NCI-H748 (cell line): Measurements from ENCODE around the gene SHC3.

Experiments
- DNase-seq: peaks from one replicate; lab custom pipeline; 2025; ENCODE audit not compliant: unreplicated experiment; lab: John Stamatoyannopoulos, UW

The SHC3 gene

DNA sequence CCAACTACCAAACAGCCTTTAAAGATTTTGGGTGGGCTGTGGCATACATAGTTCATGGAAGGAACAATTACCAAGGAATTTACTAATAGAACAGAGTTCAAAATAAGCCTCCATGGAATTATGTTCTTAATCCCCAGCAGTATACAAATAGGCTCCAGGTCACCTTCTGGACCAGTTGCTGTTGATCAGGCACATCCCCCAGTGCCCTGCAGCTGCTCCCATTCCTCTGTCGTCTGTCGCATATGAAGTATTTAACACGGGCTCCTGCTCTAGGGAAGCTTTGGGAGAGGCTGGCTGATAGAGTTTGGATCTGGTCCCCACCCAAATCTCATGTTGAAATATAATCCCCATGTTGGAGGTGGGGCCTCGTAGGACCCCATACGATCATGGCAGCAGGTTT lies 17.8 kb downstream of the SHC3 start:
- DNase-seq, result no peak

DNA sequence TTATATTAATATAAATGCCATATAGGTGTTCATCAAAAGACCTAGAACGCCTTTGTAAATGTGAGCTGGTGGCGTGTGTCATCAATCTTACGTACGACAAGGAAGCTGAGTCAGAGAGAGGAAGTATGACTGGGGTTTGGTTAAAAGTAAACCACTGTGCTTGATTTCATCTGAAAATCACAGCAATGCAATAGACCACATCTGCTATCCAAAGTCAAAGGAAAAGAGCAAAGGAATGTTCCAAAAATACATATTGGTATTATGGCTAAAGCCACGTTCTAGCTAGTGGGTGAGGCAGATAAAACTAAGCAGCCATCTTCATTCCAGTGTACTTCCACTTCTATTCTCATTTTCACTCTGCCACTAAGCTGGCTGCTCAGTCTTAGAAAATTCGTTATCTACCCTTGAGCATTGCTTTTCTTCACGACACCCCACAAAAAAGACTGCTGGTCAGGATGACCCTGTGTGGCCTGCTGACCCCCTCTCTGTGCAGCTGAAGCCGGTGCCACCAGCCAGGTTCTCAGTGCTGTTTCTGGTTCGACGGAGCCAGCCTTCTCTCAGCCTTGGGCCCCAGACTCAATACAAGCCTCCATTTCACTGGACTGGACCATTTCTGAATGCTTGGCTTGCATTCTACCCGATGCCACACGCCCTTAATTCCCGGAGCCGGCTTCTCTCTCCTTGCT lies 23.8 kb downstream of the SHC3 start:
- no peak for DNase-seq

DNA sequence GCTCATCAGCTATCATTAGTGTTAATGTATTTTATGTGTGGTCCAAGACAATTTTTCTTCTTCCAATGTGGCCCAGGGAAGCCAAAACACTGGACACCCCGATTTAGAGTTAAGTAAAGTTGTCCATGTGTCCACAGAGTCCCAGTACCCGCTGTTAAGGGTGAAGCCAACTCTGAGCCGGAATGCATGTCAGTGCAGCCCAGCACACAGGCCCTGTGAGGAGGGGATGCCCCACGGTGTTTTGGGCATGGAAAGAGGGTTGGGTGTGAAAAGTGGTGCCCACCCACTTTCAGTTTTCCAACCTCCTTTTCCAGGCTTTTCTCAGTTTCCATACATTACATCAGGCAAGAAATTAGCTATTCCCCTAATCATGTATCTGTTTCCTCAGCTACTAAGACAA lies 24.4 kb downstream of the SHC3 start:
- DNase-seq, result no peak

GRCh38 chr9:89153232-89154017 lies 25.2 kb downstream of the SHC3 start:
- DNase-seq, result no peak

GRCh38 chr9:89149726-89150125 lies 28.9 kb downstream of the SHC3 start:
- DNase-seq, result no peak

DNA sequence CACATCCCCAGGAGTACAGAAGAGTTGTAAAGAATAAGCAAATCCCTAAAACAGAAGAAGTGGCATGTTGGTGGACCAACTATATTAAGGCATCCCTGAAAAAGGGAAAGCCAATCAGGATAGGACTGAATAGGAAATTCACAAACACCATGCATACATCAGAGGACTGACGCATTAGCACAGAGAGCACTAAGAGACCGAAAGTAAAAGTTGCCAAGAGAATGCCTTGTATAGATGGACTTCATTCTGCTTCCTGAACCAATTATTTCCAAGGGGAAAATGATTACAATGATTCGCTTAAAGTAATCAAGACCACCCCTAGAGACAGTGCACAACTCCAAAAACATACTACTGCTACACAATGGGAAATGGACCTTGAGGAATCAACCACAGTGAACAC lies 33.5 kb downstream of the SHC3 start:
- no peak for DNase-seq

DNA sequence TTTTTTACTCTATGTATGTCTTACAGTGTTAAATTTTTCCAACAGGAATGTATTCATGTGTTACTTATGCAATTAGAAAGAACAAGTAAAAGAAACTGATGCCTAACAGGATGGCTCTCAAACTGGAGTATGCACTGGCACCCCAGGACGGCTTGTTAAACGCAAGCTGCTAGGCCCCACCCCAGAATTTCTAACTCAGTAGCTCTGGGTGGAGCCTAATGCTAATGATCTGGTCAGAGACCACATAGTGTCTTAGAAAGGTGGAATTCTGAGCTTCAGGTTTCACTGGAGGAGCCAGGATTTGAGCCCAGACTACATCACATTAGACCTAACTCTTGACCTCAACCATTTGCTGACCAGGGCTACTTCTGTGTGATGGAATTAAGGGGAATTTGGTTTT lies 34.4 kb downstream of the SHC3 start:
- DNase-seq, result no peak

GRCh38 chr9:89143266-89143665 lies 35.4 kb downstream of the SHC3 start:
- no peak for DNase-seq

GRCh38 chr9:89139455-89139854 lies 39.2 kb downstream of the SHC3 start:
- DNase-seq, result no peak

- DNase-seq, result no peak
These were observed 39.9 kb downstream of the SHC3 start for GRCh38 chr9:89138463-89139390.

GRCh38 chr9:89137542-89138462 lies 40.8 kb downstream of the SHC3 start:
- no peak for DNase-seq

GRCh38 chr9:89135591-89136166 lies 42.9 kb downstream of the SHC3 start:
- no peak for DNase-seq

DNA sequence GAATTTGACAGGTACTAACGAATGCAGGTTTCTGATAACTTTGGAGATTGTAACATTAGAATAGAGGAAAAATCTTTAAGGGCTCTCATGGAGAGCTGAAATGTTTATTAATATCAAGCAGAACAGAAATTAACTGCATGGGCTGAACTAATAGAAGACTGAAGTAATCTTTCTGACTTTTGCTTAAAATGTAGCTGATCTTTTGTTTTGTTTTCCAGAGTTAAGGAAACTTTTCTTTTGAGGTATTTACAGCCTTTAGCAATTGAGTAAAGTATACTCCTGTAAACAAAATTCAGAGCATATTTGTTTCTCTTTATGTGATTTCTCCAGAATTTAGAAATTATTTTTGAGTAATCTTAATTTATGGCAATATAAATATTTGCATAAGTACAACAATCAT lies 43.9 kb downstream of the SHC3 start:
- DNase-seq, result no peak

GRCh38 chr9:89122949-89123348 lies 55.7 kb downstream of the SHC3 start:
- DNase-seq, result no peak

DNA sequence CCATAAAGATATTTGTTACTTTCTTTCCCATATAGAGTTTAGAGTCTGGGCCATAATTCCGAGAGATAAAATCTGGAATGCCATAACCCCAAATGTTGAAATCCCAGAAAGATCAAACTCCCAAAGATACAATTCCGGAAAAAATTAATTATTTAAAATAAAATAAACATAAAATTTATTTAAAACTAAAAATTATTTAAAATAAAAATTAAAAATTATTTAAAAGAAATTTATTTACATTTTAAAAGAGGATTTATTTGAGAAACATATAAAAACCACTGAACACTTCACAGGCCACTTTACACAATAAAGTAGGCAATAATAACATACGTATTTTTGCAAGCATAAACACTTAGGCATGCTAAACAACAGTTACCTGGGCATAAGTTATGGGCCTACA lies 57.9 kb downstream of the SHC3 start:
- DNase-seq, result no peak

GRCh38 chr9:89116805-89117192 lies 61.8 kb downstream of the SHC3 start:
- DNase-seq, result no peak

DNA sequence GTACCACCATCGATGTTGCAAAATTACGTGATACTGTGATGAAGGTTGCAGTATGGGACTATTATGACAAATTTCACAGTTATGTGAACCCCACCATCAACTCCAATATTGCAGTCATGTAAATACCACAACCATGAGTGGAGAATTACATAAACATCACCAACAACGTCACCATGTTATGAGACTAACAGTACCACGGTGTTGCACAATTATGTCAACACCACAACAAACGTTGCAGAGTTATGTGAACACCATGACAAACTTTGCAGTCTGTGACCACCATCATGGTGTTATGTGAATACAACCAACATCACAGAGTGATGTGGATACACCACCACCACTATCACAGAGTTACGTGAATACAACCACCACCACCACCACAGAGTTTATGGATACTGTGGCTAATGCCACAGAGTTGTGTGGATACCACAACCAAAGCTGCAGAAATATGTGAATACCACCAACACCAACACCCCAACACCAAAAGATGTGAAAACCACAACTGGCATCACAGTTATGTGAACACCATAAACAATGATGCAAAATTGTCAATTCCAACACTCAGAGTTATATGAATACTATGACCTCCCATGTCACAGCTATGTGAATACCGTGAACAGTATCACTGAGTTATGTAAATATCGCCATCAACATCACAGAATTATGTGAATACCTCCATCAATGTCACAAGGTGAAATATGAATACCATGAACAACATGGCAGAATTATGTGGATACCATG lies 62.4 kb downstream of the SHC3 start:
- no peak for DNase-seq

DNA sequence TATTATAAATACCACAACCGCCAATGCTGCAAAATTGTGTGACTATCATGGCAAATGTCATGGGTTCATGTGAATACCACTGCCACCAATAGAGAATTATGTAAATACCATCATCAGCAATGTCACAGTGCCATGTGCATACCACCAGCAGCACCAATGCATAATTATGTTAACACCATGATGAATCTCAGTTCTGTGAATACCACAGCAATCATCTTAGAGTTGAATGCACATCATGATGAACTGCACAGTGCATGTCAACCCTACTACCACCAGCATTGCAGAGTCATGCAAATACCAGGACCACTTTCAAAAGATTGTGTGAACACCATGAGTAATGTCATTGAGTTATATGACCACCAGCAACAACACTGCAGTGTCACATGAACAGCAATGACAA lies 63.2 kb downstream of the SHC3 start:
- DNase-seq, result no peak

GRCh38 chr9:89114741-89115140 lies 63.9 kb downstream of the SHC3 start:
- DNase-seq, result no peak

DNA sequence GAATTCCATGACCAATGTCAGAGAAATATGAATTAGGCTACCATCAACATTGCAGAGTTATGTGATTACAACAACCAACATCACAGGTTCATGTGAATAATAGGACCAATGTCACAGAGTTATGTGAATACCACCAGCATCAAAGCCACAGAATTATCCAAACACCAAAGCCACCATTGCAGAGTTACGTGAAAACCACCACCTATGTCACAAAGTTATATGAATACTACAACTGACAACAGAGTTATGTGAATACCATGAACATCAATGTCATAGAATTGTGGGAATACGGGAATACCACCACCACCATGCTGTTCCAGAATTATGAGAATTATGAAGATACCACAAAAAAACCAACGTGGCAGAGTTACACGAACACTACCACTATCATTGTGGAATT lies 64.8 kb downstream of the SHC3 start:
- no peak for DNase-seq
